ENCODE data around the gene PICALM. TPM values are rescaled to one million over a fixed set of nuclear protein-coding genes. Genes with fewer than 3 reads are reported as not detected.

The PICALM gene
- total and polyA plus RNA-seq, 9 of the 15 experiments (the other 6 are each of a cell fraction or from before 2014, with no cell fraction given): 41.3 to 990 (median 309) TPM

GRCh38 chr11:86068951-86069407, at the start of gene PICALM (continued):
- no peak for TF ChIP-seq ZNF512 (tag; IDR thresholded peaks at IDR 0.05)
- no peak for TF ChIP-seq NBN (IDR thresholded peaks at IDR 0.05; ENCODE audit: low read depth)
- no peak for TF ChIP-seq HMBOX1 (IDR thresholded peaks at IDR 0.05)
- no peak for TF ChIP-seq KAT2B (IDR thresholded peaks at IDR 0.05; ENCODE audit: low read depth, low read length)
- TF ChIP-seq ADNP (tag; IDR thresholded peaks at IDR 0.05): no peak
- TF ChIP-seq ZNF507 (tag; conservative IDR thresholded peaks at IDR 0.05): no peak
- TF ChIP-seq ZNF699 (CRISPR knock-in tag; IDR thresholded peaks at IDR 0.05; ENCODE audit: insufficient replicate concordance): no peak
- peak; percentile 79; the same call in 1 of the 2 replicates for TF ChIP-seq SREBF1 (IDR thresholded peaks at IDR 0.05; ENCODE audit: borderline replicate concordance, low read depth, low read length)
- TF ChIP-seq NCOR1 (IDR thresholded peaks at IDR 0.05): peak; percentile 72
- TF ChIP-seq ZNF217 (CRISPR knock-in tag; IDR thresholded peaks at IDR 0.05): no peak
- TF ChIP-seq CREB3L1 (IDR thresholded peaks at IDR 0.05; ENCODE audit: borderline replicate concordance, low read depth): no peak
- TF ChIP-seq PREB (CRISPR knock-in tag; IDR thresholded peaks at IDR 0.05): no peak
- TF ChIP-seq ZNF318 (IDR thresholded peaks at IDR 0.05; ENCODE audit: borderline replicate concordance in 1 of 2, low read depth in 1 of 2): peak in 1 of 2 experiments; percentile 53; a peak in 1 of 4 replicates

Measured in K562 (cell line).